Stomach (tissue), 4 donors: Measurements from ENCODE around the gene LRIT3.

Experiments used
- CTCF ChIP-seq, 7 experiments: fragments of 450-650 bp in 4 of 7; fragments of 200-600 bp in 3 of 7; sonication (generic) in 3 of 7; IDR thresholded peaks; one replicate each; pipeline ENCODE4 v1.5.1; 2016 to 2019; ENCODE audit warnings: antibody characterized with exemption in 7 of 7, control low read depth in 2 of 7, mild to moderate bottlenecking in 1 of 7
- POLR2AphosphoS5 ChIP-seq, 3 donors: sonication (generic); formaldehyde crosslinking; IDR thresholded peaks; one replicate each; pipeline ENCODE4 v1.6.1; 2016; ENCODE audit warnings: antibody characterized with exemption in 3 of 3

GRCh38 chr4:109890076-109890475, 42.2 kb downstream of the LRIT3 start:
- TF ChIP-seq CTCF (IDR thresholded peaks at IDR 0.05) = no peak
- TF ChIP-seq POLR2AphosphoS5 (IDR thresholded peaks at IDR 0.05) = no peak
